ENCODE data around the gene SS18L1.

SS18L1 gene

GRCh38 chr20:62210496-62210855, 66.9 kb downstream of the SS18L1 start:
- Histone ChIP-seq H3K27ac (ENCODE audit: low read depth, low read length) (no peak overlapping the region), H3K4me1 (ENCODE audit: control insufficient read depth, insufficient read depth, low read length) (no peaks in the 10 kb centered on the region; the same call in 1 of the 2 replicates), H3K4me3 (ENCODE audit: low read depth, low read length) (no peak overlapping the region), H3K9me3 (ENCODE audit: control insufficient read depth, insufficient read depth, low read length) (no peaks in the 10 kb centered on the region), H3K9ac (ENCODE audit: low read depth, low read length) (no peak overlapping the region), H3K36me3 (ENCODE audit: control insufficient read depth, insufficient read depth, low read length) (no peaks in the 10 kb centered on the region), H3K27me3 (ENCODE audit: control insufficient read depth, insufficient read depth, low read length) (no peaks in the 10 kb centered on the region)

- Histone ChIP-seq H3K27ac (ENCODE audit: low read depth, low read length) (no peak overlapping the region), H3K27me3 (ENCODE audit: control insufficient read depth, insufficient read depth, low read length) (no peaks in the 10 kb centered on the region), H3K9me3 (ENCODE audit: control insufficient read depth, insufficient read depth, low read length) (no peaks in the 10 kb centered on the region), H3K36me3 (ENCODE audit: control insufficient read depth, insufficient read depth, low read length) (no peaks in the 10 kb centered on the region), H3K4me1 (ENCODE audit: control insufficient read depth, insufficient read depth, low read length) (no peaks in the 10 kb centered on the region; the same call in 1 of the 2 replicates), H3K4me3 (ENCODE audit: low read depth, low read length) (no peak overlapping the region), H3K9ac (ENCODE audit: low read depth, low read length) (no peak overlapping the region)
These were observed 67.6 kb downstream of the SS18L1 start for GRCh38 chr20:62211216-62211615.

GRCh38 chr20:62211769-62212288, 68.3 kb downstream of the SS18L1 start:
- peaks cover 3% of the 10 kb centered on the region; the same call in 1 of the 2 replicates for H3K27me3 ChIP-seq (ENCODE audit: control insufficient read depth, insufficient read depth, low read length)
- H3K9ac ChIP-seq (ENCODE audit: low read depth, low read length), result no peak overlapping the region
- H3K4me3 ChIP-seq (ENCODE audit: low read depth, low read length), result no peak overlapping the region
- H3K36me3 ChIP-seq (ENCODE audit: control insufficient read depth, insufficient read depth, low read length), result no peaks in the 10 kb centered on the region
- no peaks in the 10 kb centered on the region for H3K9me3 ChIP-seq (ENCODE audit: control insufficient read depth, insufficient read depth, low read length)
- no peak overlapping the region for H3K27ac ChIP-seq (ENCODE audit: low read depth, low read length)
- no peaks in the 10 kb centered on the region; the same call in 1 of the 2 replicates for H3K4me1 ChIP-seq (ENCODE audit: control insufficient read depth, insufficient read depth, low read length)

- no peak overlapping the region for H3K27ac ChIP-seq (ENCODE audit: low read depth, low read length)
- no peaks in the 10 kb centered on the region for H3K36me3 ChIP-seq (ENCODE audit: control insufficient read depth, insufficient read depth, low read length)
- H3K27me3 ChIP-seq (ENCODE audit: control insufficient read depth, insufficient read depth, low read length), result peaks cover 7% of the 10 kb centered on the region
- H3K4me1 ChIP-seq (ENCODE audit: control insufficient read depth, insufficient read depth, low read length), result no peaks in the 10 kb centered on the region; the same call in 1 of the 2 replicates
- H3K9ac ChIP-seq (ENCODE audit: low read depth, low read length), result no peak overlapping the region
- H3K9me3 ChIP-seq (ENCODE audit: control insufficient read depth, insufficient read depth, low read length), result no peaks in the 10 kb centered on the region
- H3K4me3 ChIP-seq (ENCODE audit: low read depth, low read length), result no peak overlapping the region
These were observed 68.7 kb downstream of the SS18L1 start for GRCh38 chr20:62212299-62212698.

- peaks cover 5% of the 10 kb centered on the region; the same call in 1 of the 2 replicates for H3K4me1 ChIP-seq (ENCODE audit: control insufficient read depth, insufficient read depth, low read length)
These were observed 70.5 kb downstream of the SS18L1 start for GRCh38 chr20:62214067-62214466.

GRCh38 chr20:62215020-62215990, 71.7 kb downstream of the SS18L1 start:
- peaks cover 32% of the 10 kb centered on the region for H3K27me3 ChIP-seq (ENCODE audit: control insufficient read depth, insufficient read depth, low read length)

More at GRCh38 chr20:62214067-62214466, 70.5 kb downstream of the SS18L1 start:
- H3K27ac ChIP-seq (ENCODE audit: low read depth, low read length), result no peak overlapping the region
- no peaks in the 10 kb centered on the region for H3K9me3 ChIP-seq (ENCODE audit: control insufficient read depth, insufficient read depth, low read length)
- no peaks in the 10 kb centered on the region for H3K36me3 ChIP-seq (ENCODE audit: control insufficient read depth, insufficient read depth, low read length)
- H3K4me3 ChIP-seq (ENCODE audit: low read depth, low read length), result no peak overlapping the region
- no peak overlapping the region for H3K9ac ChIP-seq (ENCODE audit: low read depth, low read length)
- peaks cover 25% of the 10 kb centered on the region for H3K27me3 ChIP-seq (ENCODE audit: control insufficient read depth, insufficient read depth, low read length)

GRCh38 chr20:62215991-62216635, 72.5 kb downstream of the SS18L1 start:
- no peaks in the 10 kb centered on the region for H3K9me3 ChIP-seq (ENCODE audit: control insufficient read depth, insufficient read depth, low read length)
- no peak overlapping the region for H3K9ac ChIP-seq (ENCODE audit: low read depth, low read length)
- H3K27ac ChIP-seq (ENCODE audit: low read depth, low read length), result no peak overlapping the region
- peaks cover 9% of the 10 kb centered on the region; the same call in 1 of the 2 replicates for H3K4me1 ChIP-seq (ENCODE audit: control insufficient read depth, insufficient read depth, low read length)
- H3K4me3 ChIP-seq (ENCODE audit: low read depth, low read length), result no peak overlapping the region
- H3K27me3 ChIP-seq (ENCODE audit: control insufficient read depth, insufficient read depth, low read length), result peaks cover 40% of the 10 kb centered on the region
- H3K36me3 ChIP-seq (ENCODE audit: control insufficient read depth, insufficient read depth, low read length), result no peaks in the 10 kb centered on the region

More at GRCh38 chr20:62215020-62215990, 71.7 kb downstream of the SS18L1 start:
- H3K4me1 ChIP-seq (ENCODE audit: control insufficient read depth, insufficient read depth, low read length), result peaks cover 9% of the 10 kb centered on the region; the same call in 1 of the 2 replicates
- H3K9ac ChIP-seq (ENCODE audit: low read depth, low read length), result no peak overlapping the region
- no peaks in the 10 kb centered on the region for H3K9me3 ChIP-seq (ENCODE audit: control insufficient read depth, insufficient read depth, low read length)
- H3K4me3 ChIP-seq (ENCODE audit: low read depth, low read length), result no peak overlapping the region
- H3K27ac ChIP-seq (ENCODE audit: low read depth, low read length), result no peak overlapping the region
- no peaks in the 10 kb centered on the region for H3K36me3 ChIP-seq (ENCODE audit: control insufficient read depth, insufficient read depth, low read length)

GRCh38 chr20:62216636-62217566, 73.3 kb downstream of the SS18L1 start:
- Histone ChIP-seq H3K9ac (ENCODE audit: low read depth, low read length) (no peak overlapping the region), H3K27me3 (ENCODE audit: control insufficient read depth, insufficient read depth, low read length) (peaks cover 48% of the 10 kb centered on the region), H3K36me3 (ENCODE audit: control insufficient read depth, insufficient read depth, low read length) (no peaks in the 10 kb centered on the region), H3K9me3 (ENCODE audit: control insufficient read depth, insufficient read depth, low read length) (no peaks in the 10 kb centered on the region), H3K27ac (ENCODE audit: low read depth, low read length) (no peak overlapping the region), H3K4me1 (ENCODE audit: control insufficient read depth, insufficient read depth, low read length) (peaks cover 12% of the 10 kb centered on the region; the same call in 1 of the 2 replicates), H3K4me3 (ENCODE audit: low read depth, low read length) (no peak overlapping the region)

- H3K9ac ChIP-seq (ENCODE audit: low read depth, low read length), result no peak overlapping the region
- H3K4me3 ChIP-seq (ENCODE audit: low read depth, low read length), result no peak overlapping the region
- no peaks in the 10 kb centered on the region for H3K36me3 ChIP-seq (ENCODE audit: control insufficient read depth, insufficient read depth, low read length)
- peaks cover 58% of the 10 kb centered on the region for H3K27me3 ChIP-seq (ENCODE audit: control insufficient read depth, insufficient read depth, low read length)
- no peaks in the 10 kb centered on the region for H3K9me3 ChIP-seq (ENCODE audit: control insufficient read depth, insufficient read depth, low read length)
- peaks cover 12% of the 10 kb centered on the region; the same call in 1 of the 2 replicates for H3K4me1 ChIP-seq (ENCODE audit: control insufficient read depth, insufficient read depth, low read length)
- H3K27ac ChIP-seq (ENCODE audit: low read depth, low read length), result no peak overlapping the region
These were observed 74.6 kb downstream of the SS18L1 start for GRCh38 chr20:62217913-62218773.

Data from HUES48 (cell line).